GM04503 (cell line): Measurements from ENCODE around the gene QPRT.
A peak's percentile ranks its signal among the peaks of the same experiment; 100 is the strongest.
"Not testable (repeated sequence)": the region's sequence is repeated elsewhere in the genome, so short reads cannot be mapped to it uniquely, and the experiment has no call there.

Experiments used
- DNase-seq: peaks from one replicate; pipeline ENCODE4 v3.0.0-alpha.2; 2012; ENCODE audit warnings: low read depth

The QPRT gene

GRCh38 chr16:29694384-29695195 lies 15.6 kb downstream of the QPRT start:
- no peak for DNase-seq

DNA sequence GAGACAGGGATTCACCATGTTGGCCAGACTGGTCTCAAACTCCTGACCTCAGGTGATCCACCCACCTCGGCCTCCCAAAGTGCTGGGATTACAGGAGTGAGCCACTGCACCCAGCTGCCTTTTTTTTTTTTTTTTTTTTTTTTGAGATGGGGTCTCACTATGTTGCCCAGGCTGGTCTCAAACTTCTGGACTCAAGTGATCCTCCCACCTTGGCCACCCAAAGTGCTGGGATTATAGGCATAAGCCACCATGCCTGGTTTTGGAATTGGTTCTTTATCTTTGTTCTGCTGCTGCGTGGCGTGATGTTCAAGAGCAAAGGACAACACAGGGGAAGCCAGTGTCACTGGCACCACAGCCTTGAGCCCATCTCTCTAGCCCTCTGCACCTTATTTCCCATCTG lies 16.7 kb downstream of the QPRT start:
- not testable (repeated sequence) for DNase-seq

- no peak for DNase-seq
These were observed 17.9 kb downstream of the QPRT start for GRCh38 chr16:29696881-29697331.

DNA sequence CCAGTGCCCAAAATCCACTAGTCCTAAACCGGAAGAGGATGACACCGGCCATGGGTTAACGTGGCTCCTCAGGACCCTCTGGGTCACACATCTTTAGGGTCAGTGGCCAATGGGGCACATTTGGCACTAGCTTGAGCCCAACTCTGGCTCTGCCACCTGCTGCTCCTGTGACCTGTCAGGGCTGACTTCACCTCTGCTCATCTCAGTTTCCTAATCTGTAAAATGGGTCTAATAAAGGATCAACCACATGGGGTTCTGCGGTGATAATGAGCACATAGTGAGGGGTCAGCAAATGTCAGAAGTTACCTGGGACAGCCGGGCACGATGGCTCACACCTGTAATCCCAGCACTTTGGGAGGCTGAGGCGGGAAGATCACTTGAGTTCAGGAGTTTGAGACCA lies 18.4 kb downstream of the QPRT start:
- DNase-seq = no peak

DNA sequence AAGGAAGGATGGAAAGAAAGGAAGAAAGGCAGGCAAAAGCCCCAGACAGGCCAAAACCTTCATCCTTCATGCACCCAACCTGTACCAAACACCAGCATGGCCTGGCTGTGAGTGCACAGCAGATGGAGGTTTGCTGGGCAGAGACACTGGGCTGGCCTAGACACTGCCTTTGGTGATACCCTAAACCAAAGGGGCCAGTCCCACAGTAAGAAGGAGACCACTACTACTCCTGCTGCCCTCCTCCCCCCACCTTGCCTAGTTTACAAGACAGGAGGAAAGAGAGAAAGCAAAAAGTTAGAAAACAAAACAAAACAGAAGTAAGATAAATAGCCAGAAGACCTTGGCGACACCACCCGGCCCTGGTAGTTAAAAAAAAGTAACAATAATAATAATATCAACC lies 19.1 kb downstream of the QPRT start:
- DNase-seq = no peak

DNA sequence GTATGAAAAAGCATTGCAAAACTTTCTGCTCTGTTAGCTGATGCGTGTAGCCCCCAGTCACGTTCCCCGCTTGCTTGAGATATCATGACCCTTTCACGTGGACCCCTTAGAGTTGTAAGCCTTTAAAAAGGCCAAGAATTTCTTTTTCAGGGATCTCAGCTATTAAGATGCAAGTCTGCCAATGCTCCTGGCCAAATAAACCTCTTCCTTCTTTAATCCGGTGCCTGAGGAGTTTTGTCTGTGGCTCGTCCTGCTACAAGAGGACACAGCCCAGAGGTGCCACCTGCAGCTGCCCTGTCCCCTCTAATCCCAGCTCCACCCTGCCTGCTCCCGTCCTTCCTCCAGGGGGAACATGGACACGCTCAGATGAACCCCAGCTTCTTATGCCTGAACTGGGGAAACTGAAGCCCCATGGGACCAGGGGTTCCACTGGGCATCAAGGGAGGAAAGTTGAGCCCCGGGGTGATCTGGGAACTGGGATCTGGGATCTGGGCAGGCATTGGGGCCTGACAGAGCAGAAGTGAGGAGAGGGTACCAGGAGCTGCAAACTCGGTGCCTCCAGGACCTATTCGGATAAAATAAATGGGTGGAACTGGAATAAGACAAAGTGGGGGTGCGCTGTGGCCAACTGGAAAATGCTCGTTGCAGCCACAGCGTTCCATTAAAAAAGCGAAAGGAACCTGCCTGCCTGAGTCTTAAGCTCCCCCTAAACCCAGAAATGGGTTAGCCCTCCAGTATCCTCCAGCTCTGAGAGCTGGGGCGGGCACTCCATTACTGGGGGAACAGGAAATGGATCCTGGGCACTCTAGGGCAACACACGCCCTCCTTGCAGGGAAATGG lies 19.7 kb downstream of the QPRT start:
- DNase-seq = no peak

- no peak for DNase-seq
These were observed 20.6 kb downstream of the QPRT start for GRCh38 chr16:29699324-29700219.

- DNase-seq = peak; percentile 50
These were observed 21.4 kb downstream of the QPRT start for GRCh38 chr16:29700253-29700987.

DNA sequence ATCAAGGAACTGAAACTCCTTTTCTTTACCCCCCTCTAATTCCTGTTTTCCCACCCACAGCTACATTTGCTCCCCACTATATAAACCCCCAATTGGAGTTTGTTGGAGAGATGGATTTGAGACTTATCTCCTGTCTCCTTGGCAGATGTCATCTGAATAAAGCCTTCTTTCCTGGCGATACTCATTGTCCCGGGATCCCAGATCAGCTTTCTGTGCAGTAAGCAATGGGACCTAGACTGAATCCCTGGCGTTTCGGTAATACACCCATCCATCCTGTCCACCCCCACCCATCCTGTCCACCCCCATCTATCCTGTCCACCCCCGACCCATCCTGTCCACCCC lies 22.2 kb downstream of the QPRT start:
- DNase-seq = no peak

- no peak for DNase-seq
These were observed 23.3 kb downstream of the QPRT start for GRCh38 chr16:29702269-29702668.

GRCh38 chr16:29705030-29705429 lies 26.1 kb downstream of the QPRT start:
- DNase-seq = no peak

- not testable (repeated sequence) for DNase-seq
These were observed 28.2 kb downstream of the QPRT start for GRCh38 chr16:29707160-29707559.

- no peak for DNase-seq
These were observed 30.1 kb downstream of the QPRT start for GRCh38 chr16:29708917-29709600.

GRCh38 chr16:29709657-29710056 lies 30.7 kb downstream of the QPRT start:
- not testable (repeated sequence) for DNase-seq

GRCh38 chr16:29710227-29711219 lies 31.5 kb downstream of the QPRT start:
- DNase-seq = peak; percentile 33

DNA sequence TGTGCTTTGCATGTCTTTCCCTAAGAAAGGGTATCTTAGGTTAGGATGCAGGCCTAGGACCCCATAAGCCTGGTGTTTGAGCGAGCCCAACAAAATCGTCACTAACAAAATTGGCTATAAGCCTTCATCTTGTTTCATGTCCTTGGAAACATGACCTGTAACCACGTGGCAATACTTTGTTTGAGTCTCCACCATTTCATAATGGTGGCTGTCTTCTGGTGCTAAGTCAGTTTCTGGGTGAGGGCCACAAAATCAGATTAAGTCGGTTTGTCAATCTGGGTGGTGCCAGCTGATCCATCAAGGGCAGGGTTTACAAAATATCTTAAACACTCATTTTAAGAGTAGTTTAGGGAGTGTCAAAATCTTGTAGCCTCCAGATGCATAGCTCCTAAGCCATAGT lies 33.8 kb downstream of the QPRT start:
- no peak for DNase-seq

DNA sequence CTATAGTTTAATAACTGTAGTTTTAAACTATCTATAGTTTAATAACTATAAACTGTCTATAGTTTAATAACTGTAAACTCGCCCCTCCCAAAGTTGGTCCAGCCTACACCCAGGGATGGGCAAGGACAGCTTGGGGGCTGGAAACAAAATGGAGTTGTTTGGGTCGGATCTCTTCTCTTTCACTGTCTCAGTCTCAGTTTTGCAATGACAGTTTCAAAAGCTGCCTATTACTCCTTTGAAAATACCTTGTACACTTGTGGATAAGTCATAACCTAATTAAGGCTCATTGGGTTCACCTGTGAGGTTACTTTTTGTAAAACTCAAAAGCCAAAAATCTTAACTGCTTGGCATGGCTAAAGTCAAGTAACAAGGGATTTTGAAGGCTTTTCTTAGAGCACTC lies 35.4 kb downstream of the QPRT start:
- no peak for DNase-seq

GRCh38 chr16:29714972-29715371 lies 36.0 kb downstream of the QPRT start:
- no peak for DNase-seq

DNA sequence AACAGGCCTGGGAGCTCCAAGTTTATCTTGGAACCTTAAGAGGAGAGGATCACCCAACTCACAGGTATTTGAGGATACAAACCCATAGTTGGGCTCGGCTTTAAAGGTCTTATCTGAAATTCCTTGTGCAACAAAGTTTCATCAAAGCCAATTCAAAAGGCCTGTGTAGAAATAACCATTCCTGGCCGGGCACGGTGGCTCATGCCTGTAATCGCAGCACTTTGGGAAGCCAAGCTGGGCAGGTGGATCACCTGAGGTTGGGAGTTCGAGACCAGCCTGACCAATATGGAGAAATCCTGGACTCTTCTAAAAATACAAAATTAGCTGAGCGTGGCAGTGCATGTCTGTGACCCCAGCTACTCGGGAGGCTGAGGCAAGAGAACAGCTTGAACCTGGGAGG lies 38.1 kb downstream of the QPRT start:
- DNase-seq = no peak

GRCh38 chr16:29719063-29719462 lies 40.1 kb downstream of the QPRT start:
- DNase-seq = no peak
